Osteocyte (in vitro differentiated cells): ENCODE data around the gene AVPR2. TPM values are rescaled to one million over a fixed set of nuclear protein-coding genes. Genes with fewer than 3 reads are reported as not detected.

Source experiments
- DNase-seq: peaks from one replicate; pipeline ENCODE4 v3.0.0; 2021; ENCODE audit warnings: mixed read lengths; ENCODE audit not compliant: unreplicated experiment; ENCODE audit errors: extremely low spot score
- H3K27ac Mint-ChIP-seq: one replicate; pipeline ENCODE4 v1.8.0; 2021; ENCODE audit warnings: mild to moderate bottlenecking, mixed read lengths; ENCODE audit not compliant: unreplicated experiment
- H3K27me3 Mint-ChIP-seq: one replicate; pipeline ENCODE4 v1.8.0; 2021; ENCODE audit warnings: mixed read lengths; ENCODE audit not compliant: unreplicated experiment
- H3K36me3 Mint-ChIP-seq: one replicate; pipeline ENCODE4 v1.8.0; 2021; ENCODE audit warnings: mixed read lengths; ENCODE audit not compliant: unreplicated experiment
- H3K4me1 Mint-ChIP-seq: one replicate; pipeline ENCODE4 v1.8.0; 2021; ENCODE audit warnings: mixed read lengths; ENCODE audit not compliant: unreplicated experiment
- H3K4me3 Mint-ChIP-seq: one replicate; pipeline ENCODE4 v1.8.0; 2021; ENCODE audit warnings: mild to moderate bottlenecking, moderate library complexity, mixed read lengths; ENCODE audit not compliant: unreplicated experiment
- H3K9me3 Mint-ChIP-seq: one replicate; pipeline ENCODE4 v1.8.0; 2021; ENCODE audit warnings: mixed read lengths; ENCODE audit not compliant: unreplicated experiment
- total RNA-seq: library from RNA; stranded (reverse); gene quantifications from 2 replicates; pipeline ENCODE4 v1.2.1, GENCODE V29; 2021
- TF ChIP-seq, protein P1 (sequence below): fragments of 200-600 bp; sonication (generic); IDR thresholded peaks from 2 replicates; pipeline ENCODE4 v1.5.0; 2021; ENCODE audit warnings: antibody characterized with exemption, mild to moderate bottlenecking, moderate library complexity

AVPR2 gene
- total RNA-seq, 1 donor from 2014 or later = not detected

DNA sequence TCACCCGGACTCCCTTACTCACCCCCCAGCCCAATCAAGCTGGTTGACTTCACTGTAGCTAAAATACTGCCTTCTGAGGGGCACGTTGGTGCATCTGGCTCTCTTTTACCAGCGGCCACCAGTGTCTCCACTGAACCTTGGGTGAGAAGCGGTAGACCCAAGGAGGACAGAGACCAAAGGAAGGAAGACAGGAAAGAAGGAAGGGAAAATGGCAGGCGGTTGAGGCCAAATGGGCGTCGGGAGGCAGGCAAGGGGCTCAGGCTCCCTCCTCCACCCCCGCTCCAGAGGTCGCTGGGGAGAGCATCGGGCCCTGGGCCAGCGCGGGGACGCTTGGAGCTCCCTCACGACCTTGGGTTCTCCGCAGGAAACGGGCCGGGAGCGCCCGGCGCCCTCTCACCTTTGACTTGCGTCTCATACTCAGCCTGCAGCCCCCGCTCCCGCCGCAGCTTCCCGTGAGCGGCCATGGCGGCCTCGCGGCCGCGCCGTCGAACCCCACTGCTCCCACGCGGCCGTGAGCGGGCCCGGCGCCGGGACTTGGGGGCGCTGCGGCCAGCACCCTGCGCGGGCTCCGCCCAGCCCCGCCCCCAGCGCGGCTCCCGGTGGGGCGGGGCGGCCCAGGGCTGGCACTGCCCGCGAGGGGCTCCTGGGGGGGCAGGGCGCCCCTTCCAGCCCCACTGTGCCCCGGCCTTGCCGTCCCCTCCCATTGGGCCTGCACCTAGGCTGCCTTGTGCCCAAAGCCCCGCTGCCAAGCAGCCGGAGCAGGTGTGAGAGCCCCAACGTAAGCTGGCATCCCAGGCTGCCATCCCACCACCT lies 21.5 kb downstream of the AVPR2 start, which contains the start of gene ARHGAP4:
Gene ARHGAP4 (minus strand): TSS at position 526 of the 813 bp plus-strand sequence. CDS start 62 bp downstream, at position 464.
- peak within 1 kb of the TSS; percentile 85 for H3K27ac Mint-ChIP-seq
- TF ChIP-seq, protein P1, sequence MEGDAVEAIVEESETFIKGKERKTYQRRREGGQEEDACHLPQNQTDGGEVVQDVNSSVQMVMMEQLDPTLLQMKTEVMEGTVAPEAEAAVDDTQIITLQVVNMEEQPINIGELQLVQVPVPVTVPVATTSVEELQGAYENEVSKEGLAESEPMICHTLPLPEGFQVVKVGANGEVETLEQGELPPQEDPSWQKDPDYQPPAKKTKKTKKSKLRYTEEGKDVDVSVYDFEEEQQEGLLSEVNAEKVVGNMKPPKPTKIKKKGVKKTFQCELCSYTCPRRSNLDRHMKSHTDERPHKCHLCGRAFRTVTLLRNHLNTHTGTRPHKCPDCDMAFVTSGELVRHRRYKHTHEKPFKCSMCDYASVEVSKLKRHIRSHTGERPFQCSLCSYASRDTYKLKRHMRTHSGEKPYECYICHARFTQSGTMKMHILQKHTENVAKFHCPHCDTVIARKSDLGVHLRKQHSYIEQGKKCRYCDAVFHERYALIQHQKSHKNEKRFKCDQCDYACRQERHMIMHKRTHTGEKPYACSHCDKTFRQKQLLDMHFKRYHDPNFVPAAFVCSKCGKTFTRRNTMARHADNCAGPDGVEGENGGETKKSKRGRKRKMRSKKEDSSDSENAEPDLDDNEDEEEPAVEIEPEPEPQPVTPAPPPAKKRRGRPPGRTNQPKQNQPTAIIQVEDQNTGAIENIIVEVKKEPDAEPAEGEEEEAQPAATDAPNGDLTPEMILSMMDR = no peak
- no peak for DNase-seq
- peaks cover 22% of the 10 kb centered on the region for H3K4me1 Mint-ChIP-seq
- no peaks in the 10 kb centered on the region for H3K9me3 Mint-ChIP-seq
- H3K27me3 Mint-ChIP-seq = no peaks in the 10 kb centered on the region
- no peaks in the 10 kb centered on the region for H3K36me3 Mint-ChIP-seq
- H3K4me3 Mint-ChIP-seq = peak within 1 kb of the TSS; percentile 73

DNA sequence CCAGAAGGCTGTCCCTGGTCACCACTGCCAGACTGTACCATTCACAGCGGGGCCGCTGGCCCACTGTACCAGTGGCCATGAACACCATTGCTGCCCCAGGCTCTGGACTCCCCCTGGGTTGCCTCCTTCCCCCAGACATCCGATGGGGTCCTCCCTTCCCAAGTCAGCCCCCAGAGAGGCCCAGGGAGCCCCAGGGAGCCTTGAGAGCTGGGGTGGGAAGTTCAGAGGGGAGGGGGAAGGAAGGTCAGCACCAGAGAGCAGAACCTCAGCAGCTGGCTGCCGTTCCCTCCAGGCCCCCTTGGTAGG lies 22.0 kb downstream of the AVPR2 start:
- TF ChIP-seq, protein P1 = no peak
- Mint-ChIP-seq H3K9me3 (no peaks in the 10 kb centered on the region), H3K36me3 (peaks cover 3% of the 10 kb centered on the region), H3K27me3 (no peaks in the 10 kb centered on the region), H3K27ac (peak overlapping the region; percentile 10), H3K4me1 (peaks cover 22% of the 10 kb centered on the region), H3K4me3 (no peak overlapping the region)
- DNase-seq = no peak

DNA sequence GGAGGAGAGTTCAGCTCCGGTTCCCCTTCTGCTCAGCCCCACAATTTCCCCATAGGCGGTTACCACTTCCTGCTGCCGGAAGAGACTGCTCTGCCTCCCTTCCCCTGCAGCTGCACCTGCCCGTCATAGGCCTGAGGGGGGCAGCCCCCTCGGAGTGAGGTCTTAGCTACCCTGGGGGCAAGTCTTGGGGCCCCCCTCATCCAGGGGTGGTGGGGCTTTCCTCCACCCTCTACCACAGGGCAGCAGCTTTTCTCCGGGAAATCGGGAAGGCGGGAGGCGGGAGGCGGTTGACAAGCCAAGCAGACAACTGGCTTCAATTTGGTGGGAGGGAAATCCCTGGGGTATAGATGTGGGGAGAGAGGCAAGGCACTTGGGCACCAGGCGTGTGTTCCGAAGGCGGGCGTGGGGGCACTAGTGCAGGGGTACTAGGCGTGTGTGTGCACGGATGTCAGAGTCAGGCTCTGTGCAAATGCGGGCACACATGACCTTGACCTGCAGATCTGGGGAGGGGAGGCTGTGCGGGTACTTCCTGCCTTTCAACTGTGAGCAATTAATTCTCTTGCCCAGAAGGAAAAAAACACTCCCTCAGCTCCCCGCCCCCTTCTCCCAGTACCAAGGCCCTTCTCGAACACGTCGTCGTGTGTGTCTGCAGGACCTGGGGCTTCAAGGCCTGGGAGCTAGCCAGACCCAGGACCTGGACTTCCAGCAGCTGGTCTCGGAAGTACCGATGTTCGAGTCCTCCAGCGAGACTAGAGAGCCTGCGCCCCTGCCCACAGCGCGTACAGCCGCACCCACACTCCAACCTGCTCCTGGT lies 22.6 kb downstream of the AVPR2 start:
- TF ChIP-seq, protein P1 = no peak
- Mint-ChIP-seq H3K27me3 (no peaks in the 10 kb centered on the region), H3K9me3 (no peaks in the 10 kb centered on the region), H3K4me1 (peaks cover 17% of the 10 kb centered on the region), H3K36me3 (peaks cover 5% of the 10 kb centered on the region), H3K4me3 (peak overlapping the region; percentile 73), H3K27ac (peak overlapping the region; percentile 85)
- DNase-seq = no peak

DNA sequence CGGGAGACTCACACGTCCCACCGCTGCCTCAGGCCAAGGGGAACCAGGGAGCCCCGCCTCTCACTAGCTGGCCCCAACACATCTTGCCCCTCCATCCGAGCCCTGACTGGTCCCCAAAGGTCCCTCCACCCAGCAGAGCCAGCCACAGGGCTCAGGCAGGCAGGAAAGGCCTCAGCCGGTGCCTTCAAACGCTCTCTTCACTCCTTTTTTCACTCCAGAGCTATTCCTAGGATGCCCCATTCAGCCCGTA lies 23.1 kb downstream of the AVPR2 start:
- peaks cover 5% of the 10 kb centered on the region for H3K36me3 Mint-ChIP-seq
- TF ChIP-seq, protein P1 = no peak
- H3K27ac Mint-ChIP-seq = peak overlapping the region; percentile 85
- no peak for DNase-seq
- peaks cover 15% of the 10 kb centered on the region for H3K4me1 Mint-ChIP-seq
- peak overlapping the region; percentile 73 for H3K4me3 Mint-ChIP-seq
- H3K9me3 Mint-ChIP-seq = no peaks in the 10 kb centered on the region
- H3K27me3 Mint-ChIP-seq = no peaks in the 10 kb centered on the region
